HEK293T (cell line): ENCODE measurements around the gene STX1B.

ENCODE experiments used
- CTCF ChIA-PET: fragments of 350-600 bp; formaldehyde crosslinking; extraction: SDS; loops from one replicate; lab custom pipeline; 2021; ENCODE audit warnings: antibody characterized with exemption, inconsistent platforms; lab: Yijun Ruan, JAX
- POLR2A ChIA-PET: fragments of 350-600 bp; formaldehyde crosslinking; extraction: SDS; loops from one replicate; lab custom pipeline; 2020; ENCODE audit warnings: antibody characterized with exemption, inconsistent platforms; lab: Yijun Ruan, JAX
- DNase-seq: peaks from one replicate; pipeline ENCODE4 v3.0.0; 2012; ENCODE audit warnings: mixed read lengths; ENCODE audit errors: extremely low spot score
- ARNT ChIP-seq: fragments of 450-650 bp; IDR thresholded peaks from 2 replicates; pipeline ENCODE4 v1.6.1; 2017; ENCODE audit warnings: mild to moderate bottlenecking
- BHLHE40 ChIP-seq: fragments of 450-650 bp; IDR thresholded peaks from 2 replicates; pipeline ENCODE4 v1.6.1; 2016; ENCODE audit warnings: mild to moderate bottlenecking, moderate library complexity, borderline replicate concordance
- CTBP1 ChIP-seq: fragments of 450-650 bp; IDR thresholded peaks from 2 replicates; pipeline ENCODE4 v1.6.1; 2016; ENCODE audit warnings: borderline replicate concordance
- ELF4 ChIP-seq: fragments of 450-650 bp; IDR thresholded peaks from 2 replicates; pipeline ENCODE4 v1.6.1; 2017; ENCODE audit warnings: antibody characterized with exemption
- FOXA1 ChIP-seq: fragments of 450-650 bp; IDR thresholded peaks from 2 replicates; pipeline ENCODE4 v1.6.1; 2016; ENCODE audit warnings: mild to moderate bottlenecking
- FOXK2 ChIP-seq: fragments of 450-650 bp; IDR thresholded peaks from 2 replicates; pipeline ENCODE4 v1.6.1; 2016; ENCODE audit warnings: mild to moderate bottlenecking
- FOXM1 ChIP-seq: fragments of 450-650 bp; IDR thresholded peaks from 2 replicates; pipeline ENCODE4 v1.6.1; 2017; ENCODE audit warnings: mild to moderate bottlenecking, borderline replicate concordance
- HDGF ChIP-seq: fragments of 450-650 bp; IDR thresholded peaks from 2 replicates; pipeline ENCODE4 v1.6.1; 2017; ENCODE audit warnings: antibody characterized with exemption, borderline replicate concordance
- L3MBTL2 ChIP-seq: fragments of 450-650 bp; conservative IDR thresholded peaks from 2 replicates; pipeline ENCODE4 v1.6.1; 2016; ENCODE audit warnings: mild to moderate bottlenecking
- LEF1 ChIP-seq: fragments of 450-650 bp; IDR thresholded peaks from 2 replicates; pipeline ENCODE4 v1.6.1; 2017; ENCODE audit warnings: mild to moderate bottlenecking, borderline replicate concordance
- NFRKB ChIP-seq: fragments of 450-650 bp; IDR thresholded peaks from 2 replicates; pipeline ENCODE4 v1.6.1; 2016; ENCODE audit warnings: mild to moderate bottlenecking, moderate library complexity
- PKNOX1 ChIP-seq: fragments of 450-650 bp; IDR thresholded peaks from 2 replicates; pipeline ENCODE4 v1.6.1; 2016
- SP1 ChIP-seq: fragments of 450-650 bp; IDR thresholded peaks from 2 replicates; pipeline ENCODE4 v1.6.1; 2017
- SUZ12 ChIP-seq: fragments of 450-650 bp; IDR thresholded peaks from 2 replicates; pipeline ENCODE4 v1.6.1; 2016; ENCODE audit warnings: mild to moderate bottlenecking
- TARDBP ChIP-seq: fragments of 450-650 bp; IDR thresholded peaks from 2 replicates; pipeline ENCODE4 v1.6.1; 2016
- ZNF384 ChIP-seq: fragments of 450-650 bp; IDR thresholded peaks from 2 replicates; pipeline ENCODE4 v1.6.1; 2016

The STX1B gene

GRCh38 chr16:31043352-31043751 is 32.9 kb upstream of the STX1B start:
- no peak for DNase-seq
- ChIA-PET CTCF (interaction anchor here (1.2 kb wide), 1 partner anchor 58 kb away, joined by 3 read pairs; the partner anchor contains the start of gene HSD3B7), POLR2A (interaction anchor here (1.2 to 1.8 kb wide), 4 partner anchors 9 to 1244 kb away, joined by 4 to 6 read pairs (median 4); partner anchors contain the start of genes MAZ and STX4)
- TF ChIP-seq TARDBP (no peak), ARNT (no peak), FOXK2 (no peak), LEF1 (no peak), FOXM1 (no peak), ELF4 (no peak), HDGF (no peak), CTBP1 (no peak), FOXA1 (no peak), BHLHE40 (no peak), PKNOX1 (no peak), SUZ12 (no peak)

GRCh38 chr16:31042866-31043265 is 32.4 kb upstream of the STX1B start:
- CTCF ChIA-PET = interaction anchor here (1.2 kb wide), 1 partner anchor 58 kb away, joined by 3 read pairs; the partner anchor contains the start of gene HSD3B7
- no peak for DNase-seq
- POLR2A ChIA-PET = interaction anchor here (1.0 to 1.8 kb wide), 5 partner anchors 9 to 1243 kb away, joined by 4 to 6 read pairs (median 4); partner anchors contain the start of genes MAZ, PAGR1 and STX4
- TF ChIP-seq TARDBP = no peak
- TF ChIP-seq PKNOX1 = no peak
- TF ChIP-seq ZNF384 = no peak
- TF ChIP-seq FOXM1 = no peak
- TF ChIP-seq LEF1 = no peak
- no peak for TF ChIP-seq SUZ12
- no peak for TF ChIP-seq NFRKB
- no peak for TF ChIP-seq FOXK2
- no peak for TF ChIP-seq ARNT
- TF ChIP-seq HDGF = no peak
- TF ChIP-seq L3MBTL2 = no peak
- TF ChIP-seq ELF4 = no peak
- no peak for TF ChIP-seq BHLHE40
- no peak for TF ChIP-seq FOXA1
- TF ChIP-seq SP1 = no peak
- no peak for TF ChIP-seq CTBP1

GRCh38 chr16:31038993-31039392 is 28.6 kb upstream of the STX1B start:
- ChIA-PET POLR2A (interaction anchor here (0.7 to 1.9 kb wide), 3 partner anchors 35 to 1232 kb away, joined by 3 to 5 read pairs (median 4); partner anchors contain the start of genes MAPK3, MAZ, ZNF646 and ZNF668), CTCF (no interaction called here)
- TF ChIP-seq FOXM1 (no peak), LEF1 (no peak), CTBP1 (no peak), SP1 (no peak), ZNF384 (no peak), SUZ12 (no peak), PKNOX1 (no peak), ELF4 (no peak), FOXA1 (no peak), FOXK2 (no peak), ARNT (no peak)
- no peak for DNase-seq

- ChIA-PET POLR2A (interaction anchor here (1.4 kb wide), 1 partner anchor 81 kb away, joined by 4 read pairs; the partner anchor contains the start of gene KAT8), CTCF (no interaction called here)
- DNase-seq = no peak
- TF ChIP-seq ELF4 (no peak), FOXM1 (no peak), ARNT (no peak), PKNOX1 (no peak), NFRKB (no peak), SUZ12 (no peak), BHLHE40 (no peak), LEF1 (no peak), FOXA1 (no peak)
Observed at GRCh38 chr16:31036691-31037090, 26.3 kb upstream of the STX1B start.

- POLR2A ChIA-PET = interaction anchor here (0.6 to 2.3 kb wide), 13 partner anchors 9 to 1231 kb away, joined by 3 to 10 read pairs (median 4); partner anchors contain the start of genes HSD3B7, KAT8, ZNF646 and ZNF668
Observed at GRCh38 chr16:31033709-31034492, 23.5 kb upstream of the STX1B start.

More at GRCh38 chr16:31033709-31034492, 23.5 kb upstream of the STX1B start:
- CTCF ChIA-PET = no interaction called here
- peak; percentile 100 for DNase-seq
- no peak for TF ChIP-seq ELF4
- no peak for TF ChIP-seq CTBP1
- TF ChIP-seq FOXA1 = no peak
- TF ChIP-seq TARDBP = no peak
- no peak for TF ChIP-seq BHLHE40
- no peak for TF ChIP-seq ARNT
- no peak for TF ChIP-seq LEF1
- TF ChIP-seq SP1 = no peak
- no peak for TF ChIP-seq NFRKB
- no peak for TF ChIP-seq SUZ12
- TF ChIP-seq FOXM1 = no peak
- TF ChIP-seq PKNOX1 = no peak
- no peak for TF ChIP-seq HDGF
- TF ChIP-seq FOXK2 = no peak
- TF ChIP-seq ZNF384 = no peak
- no peak for TF ChIP-seq L3MBTL2
